C1 segment of cervical spinal cord (tissue), 14 donors: ENCODE results near the gene ABHD18.
"Not testable (repeated sequence)": the region's sequence is repeated elsewhere in the genome, so short reads cannot be mapped to it uniquely, and the experiment has no call there.

Experiments
- DNase-seq, 14 donors: peaks; one replicate each; lab custom pipeline; 2025; lab: John Stamatoyannopoulos, UW

ABHD18 gene

GRCh38 chr4:127965062-127965802, at the start of gene ABHD18, which contains the start of gene MFSD8:
TSS of gene ABHD18 (plus strand) at chr4:127965406. CDS start at chr4:127982956, 17,550 bp downstream.
TSS of gene MFSD8 (minus strand) at chr4:127965173. CDS start at chr4:127965133, 40 bp downstream.
- DNase-seq: peak; percentile 33 to 97 (median 90)

GRCh38 chr4:127916512-127916911, 48.7 kb upstream of the ABHD18 start:
- DNase-seq: no peak

- DNase-seq: no peak
Measured at GRCh38 chr4:127917151-127917550, 48.1 kb upstream of the ABHD18 start.

GRCh38 chr4:127920521-127920920, 44.7 kb upstream of the ABHD18 start:
- DNase-seq: no peak

GRCh38 chr4:127922226-127922625, 43.0 kb upstream of the ABHD18 start:
- no peak for DNase-seq

- DNase-seq: not testable (repeated sequence)
Measured at GRCh38 chr4:127925720-127926119, 39.5 kb upstream of the ABHD18 start.

- no peak for DNase-seq
Measured at GRCh38 chr4:127930175-127930574, 35.0 kb upstream of the ABHD18 start.

GRCh38 chr4:127931836-127932235, 33.4 kb upstream of the ABHD18 start:
- not testable (repeated sequence) for DNase-seq

- DNase-seq: no peak
Measured at GRCh38 chr4:127936974-127937373, 28.2 kb upstream of the ABHD18 start.

- DNase-seq: no peak
Measured at GRCh38 chr4:127957105-127957504, 8.1 kb upstream of the ABHD18 start.

- no peak for DNase-seq
Measured at GRCh38 chr4:127959794-127960193, 5.4 kb upstream of the ABHD18 start.

GRCh38 chr4:127963633-127964398, 1.4 kb upstream of the ABHD18 start:
- DNase-seq: not testable (repeated sequence)

- peak in 1 of 14 donors; percentile 74 for DNase-seq
Measured at GRCh38 chr4:127964426-127965061, 662 bp upstream of the ABHD18 start.

- DNase-seq: peak in 9 of 14 donors; percentile 29 to 70 (median 53)
Measured at GRCh38 chr4:127965803-127966175, 583 bp downstream of the ABHD18 start.

GRCh38 chr4:127967141-127967775, 2.1 kb downstream of the ABHD18 start:
- DNase-seq: no peak

GRCh38 chr4:127968586-127968985, 3.4 kb downstream of the ABHD18 start:
- DNase-seq: no peak

GRCh38 chr4:127970925-127971324, 5.7 kb downstream of the ABHD18 start:
- not testable (repeated sequence) for DNase-seq

GRCh38 chr4:127975121-127975770, 10.0 kb downstream of the ABHD18 start:
- DNase-seq: no peak

- DNase-seq: no peak
Measured at GRCh38 chr4:127978930-127979329, 13.7 kb downstream of the ABHD18 start.

- DNase-seq: no peak
Measured at GRCh38 chr4:127982445-127982844, 17.2 kb downstream of the ABHD18 start.

- no peak for DNase-seq
Measured at GRCh38 chr4:127985989-127986388, 20.8 kb downstream of the ABHD18 start.
